ENCODE results near the gene DMPK.

GRCh38 chr19:45784096-45784495 is 1.8 kb upstream of the DMPK start:
- TF ChIP-seq, protein P1, sequence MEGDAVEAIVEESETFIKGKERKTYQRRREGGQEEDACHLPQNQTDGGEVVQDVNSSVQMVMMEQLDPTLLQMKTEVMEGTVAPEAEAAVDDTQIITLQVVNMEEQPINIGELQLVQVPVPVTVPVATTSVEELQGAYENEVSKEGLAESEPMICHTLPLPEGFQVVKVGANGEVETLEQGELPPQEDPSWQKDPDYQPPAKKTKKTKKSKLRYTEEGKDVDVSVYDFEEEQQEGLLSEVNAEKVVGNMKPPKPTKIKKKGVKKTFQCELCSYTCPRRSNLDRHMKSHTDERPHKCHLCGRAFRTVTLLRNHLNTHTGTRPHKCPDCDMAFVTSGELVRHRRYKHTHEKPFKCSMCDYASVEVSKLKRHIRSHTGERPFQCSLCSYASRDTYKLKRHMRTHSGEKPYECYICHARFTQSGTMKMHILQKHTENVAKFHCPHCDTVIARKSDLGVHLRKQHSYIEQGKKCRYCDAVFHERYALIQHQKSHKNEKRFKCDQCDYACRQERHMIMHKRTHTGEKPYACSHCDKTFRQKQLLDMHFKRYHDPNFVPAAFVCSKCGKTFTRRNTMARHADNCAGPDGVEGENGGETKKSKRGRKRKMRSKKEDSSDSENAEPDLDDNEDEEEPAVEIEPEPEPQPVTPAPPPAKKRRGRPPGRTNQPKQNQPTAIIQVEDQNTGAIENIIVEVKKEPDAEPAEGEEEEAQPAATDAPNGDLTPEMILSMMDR (IDR thresholded peaks at IDR 0.05; ENCODE audit: poor library complexity, severe bottlenecking) = no peak
- TF ChIP-seq POLR2AphosphoS5 (IDR thresholded peaks at IDR 0.05) = no peak
- TF ChIP-seq EP300 (conservative IDR thresholded peaks at IDR 0.05; ENCODE audit: poor library complexity, severe bottlenecking) = no peak
- no peak for TF ChIP-seq RAD21 (conservative IDR thresholded peaks at IDR 0.05)
- no peak for TF ChIP-seq MXI1 (conservative IDR thresholded peaks at IDR 0.05; ENCODE audit: poor library complexity, severe bottlenecking)
- TF ChIP-seq TAF1 (IDR thresholded peaks at IDR 0.05; ENCODE audit: low read depth) = no peak

Measured in neural cell (in vitro differentiated cells).